BLaER1 (cell line): ENCODE measurements around the gene HBS1L.

ENCODE experiments used
- H3K27ac ChIP-seq: shearing (Covaris generic); formaldehyde crosslinking; 2 replicates; pipeline ENCODE4 v1.8.1; 2022
- H3K27me3 ChIP-seq: shearing (Covaris generic); formaldehyde crosslinking; 2 replicates; pipeline ENCODE4 v1.8.1; 2022
- H3K36me3 ChIP-seq: shearing (Covaris generic); formaldehyde crosslinking; 2 replicates; pipeline ENCODE4 v1.8.1; 2022
- H3K4me1 ChIP-seq: shearing (Covaris generic); formaldehyde crosslinking; 2 replicates; pipeline ENCODE4 v1.8.1; 2022
- H3K4me2 ChIP-seq: shearing (Covaris generic); formaldehyde crosslinking; 2 replicates; pipeline ENCODE4 v1.8.1; 2022
- H3K4me3 ChIP-seq: shearing (Covaris generic); formaldehyde crosslinking; 2 replicates; pipeline ENCODE4 v1.8.1; 2022
- H3K9ac ChIP-seq: shearing (Covaris generic); formaldehyde crosslinking; 2 replicates; pipeline ENCODE4 v1.8.1; 2022
- H3K9me3 ChIP-seq: shearing (Covaris generic); formaldehyde crosslinking; 2 replicates; pipeline ENCODE4 v1.8.1; 2022
- H4K20me1 ChIP-seq: shearing (Covaris generic); formaldehyde crosslinking; 2 replicates; pipeline ENCODE4 v1.8.1; 2022
- Cebpa-rat ChIP-seq: shearing (Covaris generic); IDR thresholded peaks from 2 replicates; pipeline ENCODE4 v1.8.1; 2022

The HBS1L gene

DNA sequence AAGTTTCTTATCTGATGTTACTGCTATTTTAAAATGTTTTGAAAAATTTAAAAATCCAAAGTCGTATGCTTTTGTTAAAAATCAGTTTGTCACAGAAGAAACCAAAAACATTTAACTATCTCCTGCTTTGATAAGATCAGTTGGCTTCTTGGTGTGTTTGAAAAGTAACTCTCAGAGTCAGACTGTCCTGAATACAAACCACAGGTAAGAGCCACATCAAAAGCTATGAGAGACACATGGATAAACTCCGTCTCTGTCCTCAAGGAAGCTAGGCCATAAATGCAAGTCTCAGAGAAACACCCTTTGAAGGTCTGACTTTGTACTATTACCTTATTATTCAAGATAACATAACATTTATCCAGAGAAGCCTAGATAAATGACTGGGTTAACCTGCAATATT lies 7.7 kb downstream of the HBS1L start:
- peaks cover 67% of the 10 kb centered on the region for H4K20me1 ChIP-seq
- H3K27ac ChIP-seq: no peak overlapping the region
- H3K4me1 ChIP-seq: peaks cover 86% of the 10 kb centered on the region
- H3K4me2 ChIP-seq: peak overlapping the region; percentile 42
- no peak for TF ChIP-seq Cebpa-rat
- H3K9ac ChIP-seq: no peak overlapping the region
- no peak overlapping the region for H3K4me3 ChIP-seq
- H3K27me3 ChIP-seq: no peaks in the 10 kb centered on the region
- no peaks in the 10 kb centered on the region for H3K9me3 ChIP-seq
- peaks cover 62% of the 10 kb centered on the region for H3K36me3 ChIP-seq

DNA sequence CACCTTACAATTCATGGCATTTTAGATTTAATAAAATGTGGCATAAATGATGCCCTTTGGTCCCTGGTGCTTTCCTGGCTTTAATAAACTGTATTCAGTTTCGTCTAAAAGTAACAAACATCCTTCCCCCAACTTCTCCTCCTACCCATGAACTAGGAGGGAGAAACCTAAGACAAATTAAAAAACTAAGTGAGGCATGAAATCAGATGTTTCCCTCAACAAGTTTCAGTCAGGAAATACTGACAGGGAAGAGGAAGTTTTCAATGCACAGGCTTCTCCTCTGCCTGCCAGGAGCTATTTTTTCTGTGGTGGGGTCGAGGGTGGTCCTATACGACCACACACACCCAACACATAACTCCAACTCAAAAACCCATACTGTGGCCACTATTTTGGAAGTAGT lies 10.0 kb downstream of the HBS1L start:
- peaks cover 55% of the 10 kb centered on the region for H4K20me1 ChIP-seq
- H3K4me3 ChIP-seq: peak overlapping the region; percentile 33
- H3K27ac ChIP-seq: peak overlapping the region; percentile 51
- H3K4me1 ChIP-seq: peaks cover 75% of the 10 kb centered on the region
- peak overlapping the region; percentile 66 for H3K4me2 ChIP-seq
- TF ChIP-seq Cebpa-rat: no peak
- H3K27me3 ChIP-seq: no peaks in the 10 kb centered on the region
- H3K36me3 ChIP-seq: peaks cover 54% of the 10 kb centered on the region
- H3K9ac ChIP-seq: peak overlapping the region; percentile 6; the same call in 1 of the 2 replicates
- H3K9me3 ChIP-seq: no peaks in the 10 kb centered on the region

DNA sequence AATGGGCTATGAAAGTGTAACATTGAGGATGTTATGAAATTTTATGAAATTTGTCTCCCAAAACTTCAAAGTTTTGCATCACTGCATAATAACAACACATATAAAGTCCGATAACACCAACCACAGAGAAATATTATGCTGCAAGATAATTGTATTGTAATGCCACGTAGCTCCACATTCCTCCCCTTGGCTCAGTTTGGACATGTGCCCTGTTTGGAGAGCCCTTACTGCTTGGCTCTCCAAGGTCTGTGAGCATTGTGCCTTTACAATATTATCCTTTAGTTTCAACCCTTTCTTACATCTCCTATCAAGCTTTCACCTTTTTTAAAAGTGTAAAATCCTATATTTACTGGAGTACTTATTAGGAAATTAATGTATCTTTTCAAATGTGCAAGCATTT lies 10.8 kb downstream of the HBS1L start:
- H3K4me1 ChIP-seq: peaks cover 71% of the 10 kb centered on the region
- H3K9ac ChIP-seq: no peak overlapping the region
- H4K20me1 ChIP-seq: peaks cover 52% of the 10 kb centered on the region
- H3K27ac ChIP-seq: peak overlapping the region; percentile 51
- H3K36me3 ChIP-seq: peaks cover 54% of the 10 kb centered on the region
- peak overlapping the region; percentile 66 for H3K4me2 ChIP-seq
- H3K4me3 ChIP-seq: no peak overlapping the region
- no peaks in the 10 kb centered on the region for H3K27me3 ChIP-seq
- no peaks in the 10 kb centered on the region for H3K9me3 ChIP-seq
- no peak for TF ChIP-seq Cebpa-rat

DNA sequence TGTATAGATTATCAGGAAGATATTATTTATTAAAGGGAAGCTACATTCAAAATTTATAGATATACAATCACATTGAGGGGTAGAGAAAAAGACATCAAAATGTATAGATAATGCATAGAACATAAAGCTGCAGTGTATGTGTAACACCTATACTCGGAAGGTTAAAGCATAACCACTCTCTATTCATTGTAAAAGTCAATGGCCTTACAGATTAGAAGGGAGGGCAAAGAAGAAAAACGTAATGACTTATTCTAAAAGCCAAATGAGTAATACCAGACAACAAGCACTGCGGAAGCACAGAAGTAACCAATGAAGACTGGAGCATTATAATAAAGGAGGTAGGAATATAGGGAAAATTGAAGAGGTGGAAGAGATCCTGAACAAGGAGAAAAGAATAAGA lies 11.3 kb downstream of the HBS1L start:
- peak overlapping the region; percentile 66 for H3K4me2 ChIP-seq
- H3K4me1 ChIP-seq: peaks cover 66% of the 10 kb centered on the region
- peaks cover 47% of the 10 kb centered on the region for H4K20me1 ChIP-seq
- no peaks in the 10 kb centered on the region for H3K9me3 ChIP-seq
- no peak overlapping the region for H3K9ac ChIP-seq
- H3K27ac ChIP-seq: peak overlapping the region; percentile 51
- H3K36me3 ChIP-seq: peaks cover 54% of the 10 kb centered on the region
- TF ChIP-seq Cebpa-rat: no peak
- H3K27me3 ChIP-seq: no peaks in the 10 kb centered on the region
- H3K4me3 ChIP-seq: no peak overlapping the region

DNA sequence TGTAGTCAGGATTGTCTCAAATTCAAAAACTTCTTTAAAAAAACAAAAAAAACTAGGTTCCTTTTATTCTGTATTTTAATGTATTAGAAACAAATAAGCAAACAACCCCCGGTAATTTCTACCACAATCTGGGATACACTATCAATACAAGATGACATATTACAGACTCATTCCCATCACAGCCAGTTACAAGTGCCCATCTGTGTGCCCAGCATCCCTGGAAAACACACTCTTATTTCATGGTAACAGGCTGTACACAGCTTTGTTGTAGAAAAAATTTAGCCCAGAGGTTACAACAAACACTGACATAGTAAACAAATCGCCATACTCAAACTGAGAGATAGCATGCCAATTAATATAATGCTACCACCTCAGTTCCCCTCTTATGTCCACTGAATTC lies 16.3 kb downstream of the HBS1L start:
- TF ChIP-seq Cebpa-rat: no peak
- Histone ChIP-seq H3K27ac (no peak overlapping the region), H3K4me1 (peaks cover 16% of the 10 kb centered on the region), H3K27me3 (no peaks in the 10 kb centered on the region), H3K4me3 (no peak overlapping the region), H3K9me3 (peaks cover 4% of the 10 kb centered on the region; the same call in 1 of the 2 replicates), H3K9ac (no peak overlapping the region), H4K20me1 (peaks cover 10% of the 10 kb centered on the region), H3K36me3 (peaks cover 77% of the 10 kb centered on the region), H3K4me2 (no peak overlapping the region)

DNA sequence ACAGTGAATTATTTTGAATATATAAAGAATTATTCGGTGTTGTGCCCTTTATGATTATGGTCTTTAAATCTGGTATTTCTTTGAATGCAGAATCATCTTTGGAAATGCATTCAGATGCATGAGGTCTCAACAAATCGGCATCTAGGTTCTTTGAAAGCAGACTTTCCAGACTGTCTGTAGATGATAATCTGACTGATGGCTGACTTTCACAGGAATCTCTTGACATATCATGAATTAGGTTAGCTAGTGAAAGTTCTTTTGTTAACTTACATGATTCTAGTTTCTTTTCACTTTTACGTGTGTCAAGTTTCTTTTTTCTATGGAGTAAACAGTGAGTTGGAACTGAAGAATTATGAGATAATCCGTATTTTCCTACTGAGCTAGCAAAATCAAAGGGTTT lies 17.1 kb downstream of the HBS1L start:
- peaks cover 4% of the 10 kb centered on the region; the same call in 1 of the 2 replicates for H3K9me3 ChIP-seq
- TF ChIP-seq Cebpa-rat: no peak
- H3K4me3 ChIP-seq: no peak overlapping the region
- no peak overlapping the region for H3K4me2 ChIP-seq
- no peaks in the 10 kb centered on the region for H3K27me3 ChIP-seq
- H4K20me1 ChIP-seq: peaks cover 3% of the 10 kb centered on the region; the same call in 1 of the 2 replicates
- peaks cover 8% of the 10 kb centered on the region for H3K4me1 ChIP-seq
- H3K27ac ChIP-seq: no peak overlapping the region
- peaks cover 75% of the 10 kb centered on the region for H3K36me3 ChIP-seq
- no peak overlapping the region for H3K9ac ChIP-seq

DNA sequence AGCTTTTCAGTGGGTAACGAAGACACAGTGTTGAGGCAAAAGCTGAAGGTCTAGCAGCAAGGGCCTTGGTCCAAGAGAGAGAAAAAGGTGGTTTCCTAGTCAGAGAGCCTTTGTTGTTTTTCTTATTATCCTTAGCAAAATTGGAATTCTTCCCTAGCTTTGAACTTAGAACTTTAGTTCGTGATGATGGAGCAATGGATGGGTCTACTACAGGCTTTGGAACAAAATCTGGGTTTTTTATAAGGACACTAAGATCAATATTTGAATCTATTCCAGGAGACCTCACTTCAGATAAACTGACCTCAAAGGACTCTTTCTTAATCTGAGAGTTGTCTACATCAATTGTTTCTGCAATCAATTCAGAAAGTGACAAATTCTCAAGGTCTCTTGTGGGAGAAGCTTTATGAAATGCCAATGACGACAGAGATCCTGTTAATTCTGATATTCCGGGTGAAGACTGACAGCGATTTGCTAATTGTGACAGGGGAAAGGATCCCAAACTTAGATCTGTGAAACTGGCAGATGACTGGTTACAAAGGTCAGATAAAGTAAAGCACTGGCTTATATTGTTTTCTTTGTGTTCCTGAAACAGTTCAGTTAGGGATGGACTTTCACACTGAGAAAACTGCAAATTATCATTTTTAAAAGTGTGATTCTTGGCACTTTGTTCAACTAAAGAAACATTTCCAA lies 17.7 kb downstream of the HBS1L start:
- peaks cover 1% of the 10 kb centered on the region; the same call in 1 of the 2 replicates for H3K4me1 ChIP-seq
- H3K9me3 ChIP-seq: peaks cover 4% of the 10 kb centered on the region; the same call in 1 of the 2 replicates
- no peak for TF ChIP-seq Cebpa-rat
- H3K4me2 ChIP-seq: no peak overlapping the region
- H3K4me3 ChIP-seq: no peak overlapping the region
- H3K27me3 ChIP-seq: no peaks in the 10 kb centered on the region
- H4K20me1 ChIP-seq: no peaks in the 10 kb centered on the region
- no peak overlapping the region for H3K9ac ChIP-seq
- H3K27ac ChIP-seq: no peak overlapping the region
- H3K36me3 ChIP-seq: peaks cover 72% of the 10 kb centered on the region

DNA sequence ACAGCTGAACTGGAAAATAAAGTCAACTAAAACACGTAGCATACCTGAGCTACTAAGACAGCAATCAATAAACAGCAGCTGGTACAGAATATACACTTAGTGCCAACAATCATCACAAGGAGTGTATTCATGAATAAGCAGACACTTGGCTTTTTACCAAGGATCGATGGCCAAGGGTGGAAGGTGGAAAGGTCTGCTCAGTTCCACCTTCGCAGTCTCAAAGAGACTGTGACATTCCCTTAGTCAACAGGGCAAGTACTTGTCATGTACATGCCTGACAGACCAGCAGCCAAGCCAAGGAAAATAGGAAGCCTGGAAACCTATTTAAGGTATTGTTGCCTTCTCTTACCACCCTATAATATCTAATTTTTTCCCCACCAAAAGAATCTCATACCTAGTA lies 21.4 kb downstream of the HBS1L start:
- Histone ChIP-seq H3K27me3 (no peaks in the 10 kb centered on the region), H3K27ac (no peak overlapping the region), H3K36me3 (peaks cover 67% of the 10 kb centered on the region), H4K20me1 (peaks cover 8% of the 10 kb centered on the region; the same call in 1 of the 2 replicates), H3K9ac (no peak overlapping the region), H3K4me3 (no peak overlapping the region), H3K9me3 (peaks cover 4% of the 10 kb centered on the region; the same call in 1 of the 2 replicates), H3K4me1 (no peaks in the 10 kb centered on the region), H3K4me2 (no peak overlapping the region)
- TF ChIP-seq Cebpa-rat: no peak

DNA sequence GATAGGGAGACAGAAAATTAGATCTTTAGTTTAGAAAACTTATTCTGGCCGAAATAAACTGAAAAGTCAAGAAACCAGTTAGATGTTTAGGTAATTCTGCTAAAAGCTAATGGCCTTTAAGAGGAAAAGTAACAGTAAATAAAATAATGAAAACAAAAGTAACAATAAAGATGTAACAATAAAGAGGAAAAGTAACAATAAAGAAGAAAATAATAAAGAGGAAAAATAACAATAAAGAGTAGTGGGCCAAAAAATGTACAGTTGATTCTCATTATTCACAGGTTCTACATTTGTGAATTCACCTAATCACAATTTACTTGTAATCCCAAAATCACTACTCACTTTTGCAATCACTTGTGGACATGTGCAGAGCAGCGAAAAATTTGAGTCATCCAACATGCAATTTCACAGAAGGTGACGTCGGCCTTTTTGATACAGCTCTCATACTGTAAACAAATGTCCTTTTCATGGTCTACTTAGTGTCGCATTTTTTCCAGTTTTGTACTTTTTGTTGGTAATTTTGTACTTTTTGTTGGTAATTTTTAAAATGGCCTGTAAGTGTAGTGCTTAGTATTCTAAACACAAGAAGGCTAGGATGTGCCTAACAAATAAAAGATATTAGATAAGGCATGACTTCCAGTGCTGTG lies 24.0 kb downstream of the HBS1L start:
- no peak overlapping the region for H3K4me3 ChIP-seq
- no peak overlapping the region for H3K9ac ChIP-seq
- H3K36me3 ChIP-seq: peaks cover 61% of the 10 kb centered on the region
- H3K9me3 ChIP-seq: peaks cover 4% of the 10 kb centered on the region; the same call in 1 of the 2 replicates
- H3K4me1 ChIP-seq: no peaks in the 10 kb centered on the region
- H3K4me2 ChIP-seq: no peak overlapping the region
- H4K20me1 ChIP-seq: peaks cover 8% of the 10 kb centered on the region; the same call in 1 of the 2 replicates
- no peaks in the 10 kb centered on the region for H3K27me3 ChIP-seq
- H3K27ac ChIP-seq: no peak overlapping the region
- no peak for TF ChIP-seq Cebpa-rat

DNA sequence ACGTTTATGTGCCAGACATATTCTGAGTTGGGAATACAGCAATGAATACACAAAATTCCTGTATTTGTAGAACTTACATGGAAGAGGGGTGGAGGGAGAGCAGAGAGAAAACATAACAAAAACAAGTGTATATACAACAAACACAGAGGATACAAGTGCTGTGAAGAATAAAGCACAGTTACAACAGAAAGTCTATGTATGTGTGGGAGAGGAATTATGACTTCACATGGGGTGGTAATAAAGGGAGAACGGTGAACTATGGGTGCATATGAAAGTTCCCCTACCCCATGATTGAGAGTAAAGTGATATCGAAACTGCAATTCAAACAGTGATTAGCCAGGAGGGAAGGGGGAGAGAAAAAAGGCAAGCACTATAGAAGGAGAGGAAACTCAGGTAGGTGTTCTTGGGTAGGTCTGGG lies 24.6 kb downstream of the HBS1L start:
- Histone ChIP-seq H3K4me1 (no peaks in the 10 kb centered on the region), H4K20me1 (peaks cover 8% of the 10 kb centered on the region; the same call in 1 of the 2 replicates), H3K4me2 (no peak overlapping the region), H3K36me3 (peaks cover 61% of the 10 kb centered on the region), H3K27me3 (no peaks in the 10 kb centered on the region), H3K4me3 (no peak overlapping the region), H3K27ac (no peak overlapping the region), H3K9me3 (peaks cover 5% of the 10 kb centered on the region), H3K9ac (no peak overlapping the region)
- no peak for TF ChIP-seq Cebpa-rat
